ENCODE results near the gene CENPT. TPM values are rescaled to one million over a fixed set of nuclear protein-coding genes. Genes with fewer than 3 reads are reported as not detected.

CENPT gene
- polyA plus RNA-seq, 2 of the 4 experiments (the other 2 are of a cell fraction): 19.1 to 36.9 TPM

- POLR2A ChIA-PET: interaction anchor here (0.7 kb wide), 1 partner anchor 37 kb away, joined by 3 read pairs; the partner anchor contains the start of gene TSNAXIP1
- no peak for DNase-seq (ENCODE audit: low read depth in 1 of 2, low spot score in 1 of 2)
Measured at GRCh38 chr16:67843343-67843765, 4.1 kb downstream of the CENPT start.

GRCh38 chr16:67842509-67843342 lies 4.8 kb downstream of the CENPT start:
- ChIA-PET CTCF (interaction anchor here (1.9 to 4.1 kb wide), 2 partner anchors 27 to 86 kb away, joined by 4 to 38 read pairs; no protein-coding TSS in a partner anchor), POLR2A (interaction anchor here (0.7 kb wide), 1 partner anchor 36 kb away, joined by 3 read pairs; the partner anchor contains the start of gene TSNAXIP1)
- peak overlapping the region; percentile 97 to 98 for H3K27ac ChIP-seq
- ATAC-seq: peak in 1 of 2 experiments; percentile 21; a peak in 2 of 6 replicates
- peak in 1 of 2 experiments; percentile 48 for DNase-seq (ENCODE audit: low read depth in 1 of 2, low spot score in 1 of 2)
- peak overlapping the region; percentile 58 for H3K4me3 ChIP-seq
- peak in 1 of 2 experiments; percentile 31; a peak in 1 of 5 replicates for TF ChIP-seq JUN (IDR thresholded peaks at IDR 0.05)
- no peak for TF ChIP-seq KDM5A (IDR thresholded peaks at IDR 0.05)
- TF ChIP-seq MAX (IDR thresholded peaks at IDR 0.05): 0 out of 2 replicates have a peak, but pooled peaks have one; percentile 29
- TF ChIP-seq BCL3 (IDR thresholded peaks at IDR 0.05): no peak
- H3K4me2 ChIP-seq: peak overlapping the region; percentile 87
- no peaks in the 10 kb centered on the region for H3K9me3 ChIP-seq
- peaks cover 33% of the 10 kb centered on the region for H3K4me1 ChIP-seq
- FAIRE-seq: no peak
- WGBS (ENCODE audit: missing lambda C conversion rate): 64% methylated on average over 48 of the region's 67 CpGs

More at GRCh38 chr16:67843343-67843765, 4.1 kb downstream of the CENPT start:
- no peak for ATAC-seq
- no peaks in the 10 kb centered on the region for H3K9me3 ChIP-seq
- no peak for FAIRE-seq
- CTCF ChIA-PET: interaction anchor here (0.8 to 4.1 kb wide), 3 partner anchors 15 to 85 kb away, joined by 3 to 38 read pairs (median 4); no protein-coding TSS in a partner anchor
- peaks cover 37% of the 10 kb centered on the region for H3K4me1 ChIP-seq
- peak overlapping the region; percentile 87 for H3K4me2 ChIP-seq
- 97% methylated on average over 11 of the region's 11 CpGs for WGBS (ENCODE audit: missing lambda C conversion rate)
- TF ChIP-seq HOXB5 (CRISPR knock-in tag; IDR thresholded peaks at IDR 0.05): no peak
- TF ChIP-seq EP300 (IDR thresholded peaks at IDR 0.05): no peak
- no peak for TF ChIP-seq USF2 (IDR thresholded peaks at IDR 0.05)
- TF ChIP-seq CEBPB (IDR thresholded peaks at IDR 0.05): no peak
- TF ChIP-seq RARB (CRISPR knock-in tag; IDR thresholded peaks at IDR 0.05): no peak
- TF ChIP-seq FOSB (CRISPR knock-in tag; IDR thresholded peaks at IDR 0.05): no peak
- TF ChIP-seq GATA3 (IDR thresholded peaks at IDR 0.05; ENCODE audit: borderline replicate concordance): no peak
- TF ChIP-seq TP53 (CRISPR knock-in tag; IDR thresholded peaks at IDR 0.05): no peak
- peak overlapping the region in 1 of 2 experiments; percentile 97; a peak in 1 of 6 replicates for H3K27ac ChIP-seq
- peak overlapping the region; percentile 58 for H3K4me3 ChIP-seq

- Histone ChIP-seq H3K27ac (peak within 1 kb of the TSS; percentile 97 to 98), H3K4me3 (peak within 1 kb of the TSS; percentile 58), H3K4me1 (peaks cover 33% of the 10 kb centered on the region), H3K4me2 (peak within 1 kb of the TSS; percentile 87), H3K9me3 (no peaks in the 10 kb centered on the region)
- peak; percentile 65 to 70 for ATAC-seq
- ChIA-PET CTCF (interaction anchor here (1.2 to 3.3 kb wide), 5 partner anchors 13 to 41 kb away, joined by 3 to 25 read pairs (median 3); no protein-coding TSS in a partner anchor), POLR2A (no interaction called here)
- peak; percentile 88 to 96 for DNase-seq (ENCODE audit: low read depth in 1 of 2, low spot score in 1 of 2)
- WGBS (ENCODE audit: missing lambda C conversion rate): 3% methylated on average over 31 of the region's 83 CpGs
- no peak for FAIRE-seq
- TF ChIP-seq MAFK (IDR thresholded peaks at IDR 0.05; ENCODE audit: partially characterized antibody) (no peak), MAZ (IDR thresholded peaks at IDR 0.05; ENCODE audit: borderline replicate concordance, low read depth, low read length) (no peak), RAD21 (conservative IDR thresholded peaks at IDR 0.05 in 1 of 2, IDR thresholded peaks at IDR 0.05 in 1 of 2) (0 out of 5 replicates have a peak, but pooled peaks of 1 of the 2 experiments have one; percentile 29), NPAS2 (CRISPR knock-in tag; IDR thresholded peaks at IDR 0.05; ENCODE audit: borderline replicate concordance) (no peak), FOXS1 (CRISPR knock-in tag; IDR thresholded peaks at IDR 0.05) (no peak), POLR2AphosphoS2 (conservative IDR thresholded peaks at IDR 0.05; ENCODE audit: low read length) (no peak), CHD2 (IDR thresholded peaks at IDR 0.05; ENCODE audit: low read length, partially characterized antibody) (no peak), TFCP2L1 (CRISPR knock-in tag; IDR thresholded peaks at IDR 0.05) (no peak), ELK1 (IDR thresholded peaks at IDR 0.05; ENCODE audit: low read depth, low read length) (no peak), EHF (CRISPR knock-in tag; IDR thresholded peaks at IDR 0.05) (no peak), RARB (CRISPR knock-in tag; IDR thresholded peaks at IDR 0.05) (no peak), POLR2A (IDR thresholded peaks at IDR 0.05; ENCODE audit: low read length) (peak; percentile 56), HOXB5 (CRISPR knock-in tag; IDR thresholded peaks at IDR 0.05) (no peak), BCL3 (IDR thresholded peaks at IDR 0.05) (no peak), JUN (IDR thresholded peaks at IDR 0.05) (peak in 1 of 2 experiments; percentile 81; a peak in 2 of 5 replicates), ESRRA (IDR thresholded peaks at IDR 0.05; ENCODE audit: borderline replicate concordance, low read length) (no peak), CEBPB (IDR thresholded peaks at IDR 0.05) (no peak), PHF8 (IDR thresholded peaks at IDR 0.05; ENCODE audit: borderline replicate concordance, low read depth) (peak; percentile 40; the same call in 1 of the 2 replicates), ZSCAN20 (CRISPR knock-in tag; IDR thresholded peaks at IDR 0.05) (no peak)
Measured at GRCh38 chr16:67841816-67842508, 5.5 kb downstream of the CENPT start, which contains the start of gene THAP11. Gene THAP11 (plus strand): TSS chr16:67842320. CDS start chr16:67842555, 235 bp downstream.
